ENCODE measurements around the gene TMPO.
A peak's percentile ranks its signal among the peaks of the same experiment; 100 is the strongest.
"Not testable (repeated sequence)": the region's sequence is repeated elsewhere in the genome, so short reads cannot be mapped to it uniquely, and the experiment has no call there.

Gene TMPO

DNA sequence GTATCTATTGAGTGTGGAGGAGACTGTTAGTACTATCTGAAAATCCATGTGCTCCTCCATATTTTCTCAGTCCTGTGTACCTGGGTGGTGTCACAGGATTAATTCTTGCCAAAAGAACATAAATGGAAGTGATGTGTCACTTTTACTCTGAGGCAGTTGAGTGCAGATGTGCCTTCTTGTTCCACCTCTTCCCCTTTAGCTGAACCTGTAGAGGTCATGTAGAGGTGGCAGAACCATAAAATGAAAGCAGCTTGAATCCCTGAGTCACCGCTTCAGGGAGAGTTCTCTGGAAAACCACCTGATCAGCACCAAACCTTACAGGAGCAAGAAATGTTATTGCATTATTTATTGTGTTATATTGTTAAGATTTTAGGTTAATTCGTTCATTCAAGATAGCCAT lies 63.4 kb downstream of the TMPO start:
- no peak for TF ChIP-seq POLR2A (IDR thresholded peaks at IDR 0.05; ENCODE audit: low read depth, low read length)
- FAIRE-seq (peak; percentile 52), DNase-seq (ENCODE audit: insufficient read length, low spot score) (no peak)

DNA sequence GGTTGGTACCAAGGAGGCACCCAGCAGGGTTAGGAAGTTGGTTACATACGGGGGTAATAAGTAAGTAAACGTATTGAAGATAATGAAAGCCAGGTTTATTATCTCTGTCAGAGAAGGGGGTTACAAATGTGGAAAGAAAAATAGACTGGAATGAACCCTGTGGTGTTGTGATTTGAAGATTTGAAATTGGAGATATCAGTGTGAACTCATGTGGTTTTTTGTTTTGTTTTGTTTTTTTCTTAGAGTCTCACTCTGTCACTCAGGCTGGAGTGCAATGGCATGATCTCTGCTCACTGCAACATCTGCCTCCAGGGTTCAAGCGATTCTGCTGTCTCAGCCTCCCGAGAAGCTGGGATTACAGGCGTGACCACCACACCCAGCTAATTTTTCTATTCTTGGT lies 64.0 kb downstream of the TMPO start:
- no peak for DNase-seq (ENCODE audit: insufficient read length, low spot score)
- TF ChIP-seq POLR2A (IDR thresholded peaks at IDR 0.05; ENCODE audit: low read depth, low read length) = no peak
- FAIRE-seq = no peak

DNA sequence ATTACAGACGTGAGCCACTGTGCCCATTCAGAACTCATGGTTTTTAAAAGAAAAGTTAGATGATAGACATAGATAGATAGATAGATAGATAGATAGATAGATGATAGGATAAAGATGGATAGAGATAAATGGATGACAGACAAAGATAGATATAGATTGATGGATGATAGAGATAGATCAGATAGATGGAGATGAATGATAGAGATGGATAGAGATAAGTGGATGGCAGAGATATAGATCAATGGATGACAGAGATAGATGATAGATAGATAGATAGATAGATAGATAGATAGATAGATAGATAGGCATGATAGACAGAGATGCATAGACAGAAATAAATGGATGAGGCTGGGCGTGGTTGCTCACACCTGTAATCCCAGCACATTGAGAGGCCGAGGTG lies 64.4 kb downstream of the TMPO start:
- TF ChIP-seq POLR2A (IDR thresholded peaks at IDR 0.05; ENCODE audit: low read depth, low read length) = no peak
- DNase-seq (ENCODE audit: insufficient read length, low spot score) = no peak
- FAIRE-seq = no peak

DNA sequence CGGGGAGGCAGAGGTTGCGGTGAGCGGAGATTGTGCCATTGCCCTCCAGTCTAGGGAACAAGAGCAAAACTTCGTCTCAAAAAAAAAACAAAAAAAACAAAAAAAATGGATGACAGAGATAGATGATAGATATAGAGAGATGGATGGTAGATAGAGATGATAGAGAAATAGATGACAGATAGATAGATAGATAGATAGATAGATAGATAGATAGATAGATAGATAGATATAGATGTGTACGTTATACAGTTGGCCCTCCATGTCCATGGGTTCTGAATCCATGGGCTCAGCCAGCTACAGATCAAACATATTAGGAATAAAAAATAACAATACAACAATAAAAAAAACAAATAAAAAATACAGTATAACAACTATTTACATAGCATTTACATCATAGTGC lies 65.3 kb downstream of the TMPO start:
- no peak for TF ChIP-seq POLR2A (IDR thresholded peaks at IDR 0.05; ENCODE audit: low read depth, low read length)
- no peak for DNase-seq (ENCODE audit: insufficient read length, low spot score)
- FAIRE-seq = no peak

DNA sequence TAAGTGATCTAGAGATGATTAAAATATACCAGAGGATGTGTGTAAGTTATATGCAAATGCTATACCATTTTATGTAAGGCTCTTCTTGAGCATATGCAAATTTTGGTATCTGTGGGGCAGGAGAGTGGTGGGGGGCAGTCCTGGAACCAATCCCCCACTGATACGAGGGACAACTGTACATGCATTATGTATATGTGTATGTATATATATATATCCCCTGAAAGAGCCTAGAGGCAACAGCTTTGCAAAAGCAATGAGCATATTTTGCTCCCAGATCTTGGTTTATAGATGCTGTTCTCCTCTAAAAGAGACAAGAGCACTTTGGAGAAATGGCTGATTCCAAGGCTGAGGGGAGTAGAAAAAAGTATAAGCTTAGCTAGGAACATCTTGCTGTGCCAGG lies 65.7 kb downstream of the TMPO start:
- DNase-seq (ENCODE audit: insufficient read length, low spot score) = no peak
- FAIRE-seq = no peak
- no peak for TF ChIP-seq POLR2A (IDR thresholded peaks at IDR 0.05; ENCODE audit: low read depth, low read length)

DNA sequence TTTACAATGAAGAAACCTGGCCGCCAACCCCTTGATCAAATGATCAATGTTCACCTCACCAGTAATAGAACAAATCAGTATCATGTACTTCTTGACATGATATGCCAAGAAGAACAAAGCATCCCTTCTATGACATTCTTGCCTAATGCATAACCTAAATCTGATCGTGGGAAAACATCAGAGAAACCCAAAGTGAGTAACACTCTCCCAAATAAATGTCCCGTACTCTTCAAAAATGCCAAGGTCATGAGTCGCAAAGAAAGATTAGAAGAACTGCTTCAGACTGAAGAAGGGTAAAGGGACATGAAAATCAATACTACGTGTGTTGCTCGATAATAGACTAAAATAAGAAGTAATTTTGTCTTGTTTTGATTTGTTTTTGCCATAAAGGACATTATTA lies 66.7 kb downstream of the TMPO start:
- TF ChIP-seq POLR2A (IDR thresholded peaks at IDR 0.05; ENCODE audit: low read depth, low read length) = no peak
- FAIRE-seq (peak; percentile 57), DNase-seq (ENCODE audit: insufficient read length, low spot score) (no peak)

DNA sequence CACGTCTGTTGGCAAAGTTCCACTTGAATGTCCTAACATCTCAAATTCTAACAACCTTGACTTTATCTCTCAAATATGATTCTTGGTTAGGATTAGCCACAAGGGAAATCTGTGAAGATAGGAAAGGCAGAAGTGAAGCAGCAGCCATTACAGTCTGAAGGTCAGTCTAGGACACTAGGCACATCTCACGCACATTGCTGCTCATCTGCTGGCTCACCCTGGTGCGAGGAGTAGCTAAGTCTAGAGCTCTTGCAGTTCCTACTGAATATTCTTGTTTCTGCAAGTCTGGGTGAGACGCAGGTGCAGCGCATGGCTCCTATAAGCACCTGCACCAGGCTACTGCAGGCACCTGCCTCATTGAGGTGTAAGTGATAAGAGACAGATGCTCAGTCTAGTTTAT lies 71.7 kb downstream of the TMPO start:
- DNase-seq (ENCODE audit: insufficient read length, low spot score) (no peak), FAIRE-seq (no peak)

DNA sequence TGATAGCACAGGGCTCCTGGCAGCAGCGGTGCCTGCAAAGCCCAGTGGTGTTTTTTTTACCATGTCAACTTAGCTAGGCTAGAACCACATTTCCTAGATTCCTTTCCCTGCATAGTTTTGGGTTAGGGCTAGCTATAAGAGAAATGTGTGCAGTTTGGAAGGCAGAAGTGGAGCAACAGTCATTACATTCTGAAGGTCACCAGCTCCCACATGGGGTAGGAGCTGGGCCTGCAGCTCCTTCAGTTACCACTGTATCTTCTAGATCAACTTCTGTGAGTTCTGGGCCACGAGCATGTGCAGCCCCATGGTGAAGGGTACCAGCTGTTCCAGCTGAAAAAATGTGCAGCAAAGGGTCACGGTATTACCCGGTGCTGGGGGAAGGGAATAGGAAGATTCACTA lies 75.8 kb downstream of the TMPO start:
- DNase-seq (ENCODE audit: insufficient read length, low spot score) (no peak), FAIRE-seq (no peak)
- TF ChIP-seq POLR2A (IDR thresholded peaks at IDR 0.05; ENCODE audit: low read depth, low read length) = no peak

More for the DNA sequence above, 71.7 kb downstream of the TMPO start:
- TF ChIP-seq POLR2A (IDR thresholded peaks at IDR 0.05; ENCODE audit: low read depth, low read length) = no peak

DNA sequence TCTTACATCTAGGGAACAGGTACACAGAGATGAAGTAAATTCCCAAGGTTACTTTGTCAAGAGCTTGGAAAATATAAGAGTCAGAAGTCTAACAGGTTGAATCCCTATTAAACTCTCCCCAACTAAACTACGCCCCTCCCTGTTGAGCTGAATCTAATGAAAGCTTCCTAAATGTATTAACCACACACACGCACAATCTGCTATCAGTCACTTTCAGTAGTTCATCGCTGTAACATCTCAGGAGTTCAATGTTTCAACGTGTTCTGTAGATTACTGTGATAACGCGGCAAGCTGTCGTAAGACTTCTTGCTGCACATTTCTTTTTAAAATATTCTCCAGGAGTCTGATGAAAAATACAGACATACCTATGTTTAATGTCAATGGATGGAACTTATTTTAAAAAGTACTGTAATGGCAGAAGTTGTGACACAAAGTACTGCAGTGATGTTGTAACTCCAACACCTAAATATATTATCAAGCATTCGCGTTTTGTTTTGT lies 77.5 kb downstream of the TMPO start:
- FAIRE-seq = no peak
- DNase-seq (ENCODE audit: insufficient read length, low spot score) = no peak
- TF ChIP-seq POLR2A (IDR thresholded peaks at IDR 0.05; ENCODE audit: low read depth, low read length) = no peak

DNA sequence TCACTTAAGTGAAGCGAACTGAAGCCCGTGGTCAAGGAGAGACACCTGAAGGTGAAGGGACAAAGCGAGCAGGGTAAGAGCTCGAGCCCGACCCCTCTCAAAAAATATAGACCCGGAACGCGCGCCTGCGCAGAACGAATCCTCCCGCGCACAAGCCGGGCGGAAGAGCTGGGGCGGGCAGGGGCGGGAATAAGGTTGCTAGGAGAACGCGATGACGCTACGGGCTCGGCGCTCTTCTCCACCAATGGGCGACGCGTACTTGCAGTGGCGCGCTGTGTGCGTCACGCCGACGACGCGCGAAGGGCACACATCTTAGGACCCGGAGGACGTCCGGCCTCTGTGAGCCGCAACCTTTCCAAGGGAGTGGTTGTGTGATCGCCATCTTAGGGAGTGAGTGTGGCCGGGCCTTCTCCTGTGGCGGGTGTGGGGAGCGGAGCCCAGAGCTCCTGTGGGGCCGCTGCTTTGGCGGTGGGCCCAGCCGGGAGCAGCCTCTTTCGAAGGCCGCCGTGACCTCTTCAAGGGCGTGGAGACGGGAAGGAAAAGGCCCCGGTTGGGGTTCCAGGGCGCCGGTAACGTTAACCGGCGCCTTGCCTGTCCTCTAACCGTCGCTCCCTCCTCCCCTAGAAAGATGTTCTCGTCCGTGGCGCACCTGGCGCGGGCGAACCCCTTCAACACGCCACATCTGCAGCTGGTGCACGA lies 78.1 kb downstream of the TMPO start, which contains the start of gene SLC25A3:
SLC25A3 (plus strand) TSS at position 336 of the 699 bp plus-strand sequence; CDS start at position 629, 293 bp downstream.
- FAIRE-seq (peak; percentile 91), DNase-seq (ENCODE audit: insufficient read length, low spot score) (peak; percentile 91)
- peak; percentile 98 for TF ChIP-seq POLR2A (IDR thresholded peaks at IDR 0.05; ENCODE audit: low read depth, low read length)

DNA sequence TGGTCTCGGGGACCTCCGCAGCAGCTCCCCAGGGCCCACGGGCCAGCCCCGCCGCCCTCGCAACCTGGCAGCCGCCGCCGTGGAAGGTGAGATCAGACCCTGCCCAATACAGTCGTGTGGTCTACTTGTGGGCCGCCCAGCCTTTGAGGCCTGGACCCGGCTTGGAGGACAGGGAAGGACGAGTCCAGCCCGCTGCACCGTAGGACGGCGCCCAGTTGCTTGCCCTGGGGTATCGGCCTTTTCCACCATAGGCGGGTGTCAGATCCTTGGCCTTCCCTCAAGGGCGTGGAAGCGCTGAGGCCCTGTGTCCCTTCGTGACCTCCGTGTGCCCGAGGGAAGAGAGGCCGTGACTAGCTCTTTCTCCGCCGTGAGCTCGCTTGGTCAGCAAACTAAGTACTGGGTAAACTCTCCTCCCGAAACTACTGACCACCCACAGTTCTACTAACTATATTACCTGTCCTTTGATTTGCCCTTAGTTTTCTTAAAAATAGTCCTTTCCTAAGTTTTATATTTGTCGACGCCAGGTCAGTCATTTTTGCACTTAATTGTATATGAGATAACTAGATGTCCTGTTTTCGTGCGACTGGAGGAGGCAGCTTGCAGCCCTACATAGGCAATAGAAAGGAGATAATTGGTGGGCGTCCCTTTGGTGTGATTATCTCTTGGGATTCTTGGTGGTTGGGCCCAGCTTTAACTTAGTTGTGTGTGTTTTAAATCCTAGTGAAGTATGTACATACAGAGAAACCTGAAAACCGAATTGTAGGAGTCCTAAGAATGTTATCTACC lies 78.9 kb downstream of the TMPO start:
- no peak for DNase-seq (ENCODE audit: insufficient read length, low spot score)
- FAIRE-seq = no peak
- 0 out of 2 replicates have a peak, but pooled peaks have one; percentile 10 for TF ChIP-seq POLR2A (IDR thresholded peaks at IDR 0.05; ENCODE audit: low read depth, low read length)

DNA sequence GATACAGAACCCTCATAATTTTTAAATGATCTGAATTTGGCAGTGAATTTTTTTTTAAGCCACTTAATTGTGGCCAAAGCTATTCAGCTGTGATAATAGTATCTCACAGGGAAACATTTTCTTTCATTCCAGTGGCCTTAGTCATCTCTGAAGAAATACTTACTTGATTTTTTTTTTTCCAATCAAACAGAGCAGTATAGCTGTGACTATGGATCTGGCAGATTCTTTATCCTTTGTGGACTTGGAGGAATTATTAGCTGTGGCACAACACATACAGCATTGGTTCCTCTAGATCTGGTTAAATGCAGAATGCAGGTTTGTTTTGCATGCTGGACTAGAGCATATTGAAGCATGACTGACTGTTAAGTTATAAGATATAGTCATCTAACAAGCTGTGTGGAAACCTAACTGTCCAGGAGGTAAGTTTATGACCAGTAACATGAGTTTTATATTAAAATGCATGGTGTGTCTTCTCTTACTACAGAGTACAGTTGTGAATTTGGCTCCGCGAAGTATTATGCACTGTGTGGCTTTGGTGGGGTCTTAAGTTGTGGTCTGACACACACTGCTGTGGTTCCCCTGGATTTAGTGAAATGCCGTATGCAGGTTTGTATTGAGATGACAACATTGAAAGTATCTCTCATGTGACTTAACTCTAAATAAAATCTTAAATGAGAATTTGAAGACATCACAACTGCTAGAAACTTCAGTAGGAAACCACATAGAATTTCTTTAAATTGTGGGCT lies 80.0 kb downstream of the TMPO start:
- FAIRE-seq = peak; percentile 62
- no peak for TF ChIP-seq POLR2A (IDR thresholded peaks at IDR 0.05; ENCODE audit: low read depth, low read length)
- DNase-seq (ENCODE audit: insufficient read length, low spot score) = no peak

DNA sequence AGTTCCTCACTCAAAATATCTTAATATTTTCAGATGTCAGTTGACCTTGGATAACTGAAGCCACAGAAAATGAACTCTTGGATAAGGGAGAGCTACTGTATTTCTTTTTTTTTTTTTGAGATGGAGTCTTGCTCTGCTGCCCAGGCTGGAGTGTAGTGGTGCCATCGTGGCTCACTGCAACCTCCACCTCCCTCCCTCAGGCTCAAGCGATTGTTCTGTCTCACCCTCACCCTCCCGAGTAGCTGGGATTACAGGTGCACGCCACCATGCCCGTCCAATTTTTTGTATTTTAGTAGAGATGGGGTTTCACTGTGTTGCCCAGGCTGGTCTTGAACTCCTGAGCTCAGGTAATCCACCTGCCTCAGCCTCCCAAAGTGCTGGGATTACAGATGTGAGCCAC lies 81.9 kb downstream of the TMPO start:
- DNase-seq (ENCODE audit: insufficient read length, low spot score); FAIRE-seq: not testable (repeated sequence)
